DND-41 (cell line): ENCODE data around the gene IQCH.
A peak's percentile ranks its signal among the peaks of the same experiment; 100 is the strongest.
"Not testable (repeated sequence)": the region's sequence is repeated elsewhere in the genome, so short reads cannot be mapped to it uniquely, and the experiment has no call there.

Experiments used
- ATAC-seq: fragments of 200-7000 bp; cut with Tn5 transposase; 3 replicates; pipeline ENCODE4 v1.9.1; 2021; ENCODE audit warnings: low read depth; ENCODE audit not compliant: insufficient read depth
- DNase-seq: peaks from one replicate; pipeline ENCODE4 v3.0.0-alpha.2; 2020
- H2AFZ ChIP-seq: 2 replicates; pipeline ENCODE4 v1.6.0; 2012; ENCODE audit warnings: low read depth, low read length
- H3K27ac ChIP-seq: 2 replicates; pipeline ENCODE4 v1.5.1; 2012; ENCODE audit warnings: low read length, inconsistent platforms
- H3K27me3 ChIP-seq: fragments of 200-600 bp; sonication (generic); 2 replicates; pipeline ENCODE4 v1.6.0; 2012; ENCODE audit warnings: low read length, mild to moderate bottlenecking, inconsistent platforms; ENCODE audit not compliant: insufficient read depth, poor library complexity
- H3K36me3 ChIP-seq: 2 replicates; pipeline ENCODE4 v1.5.1; 2012; ENCODE audit warnings: low read length, inconsistent platforms; ENCODE audit not compliant: insufficient read depth
- H3K4me1 ChIP-seq: 2 replicates; pipeline ENCODE4 v1.5.1; 2012; ENCODE audit warnings: mild to moderate bottlenecking, low read length; ENCODE audit not compliant: insufficient read depth
- H3K4me2 ChIP-seq: 2 replicates; pipeline ENCODE4 v1.6.0; 2012; ENCODE audit warnings: mild to moderate bottlenecking, moderate library complexity, low read length, inconsistent platforms; ENCODE audit not compliant: insufficient read depth
- H3K4me3 ChIP-seq, 2 experiments: fragments of 200-600 bp in 1 of 2; shearing (Covaris generic) in 1 of 2; 2 replicates each; pipeline ENCODE4 v1.5.1; 2012 to 2016; ENCODE audit warnings: inconsistent platforms in 2 of 2, low read length in 2 of 2, mild to moderate bottlenecking in 2 of 2, low read depth in 1 of 2, moderate library complexity in 1 of 2
- H3K79me2 ChIP-seq: 2 replicates; pipeline ENCODE4 v1.6.0; 2012; ENCODE audit warnings: low read length, inconsistent platforms; ENCODE audit not compliant: insufficient read depth
- H3K9ac ChIP-seq: 2 replicates; pipeline ENCODE4 v1.6.0; 2012; ENCODE audit warnings: low read depth, mild to moderate bottlenecking, inconsistent platforms, low read length, moderate library complexity
- H3K9me3 ChIP-seq: 2 replicates; pipeline ENCODE4 v1.5.1; 2012; ENCODE audit warnings: low read length, moderate library complexity, mild to moderate bottlenecking, inconsistent platforms; ENCODE audit not compliant: insufficient read depth, severe bottlenecking
- H4K20me1 ChIP-seq: 2 replicates; pipeline ENCODE4 v1.6.0; 2012; ENCODE audit warnings: low read length; ENCODE audit not compliant: insufficient read depth
- CTCF ChIP-seq: IDR thresholded peaks from 2 replicates; pipeline ENCODE4 v1.5.1; 2012; ENCODE audit warnings: borderline replicate concordance, low read length, moderate library complexity, mild to moderate bottlenecking; ENCODE audit not compliant: poor library complexity, severe bottlenecking; ENCODE audit errors: extremely low read depth
- EZH2 ChIP-seq: IDR thresholded peaks from 3 replicates; pipeline ENCODE4 v1.6.1; 2012; ENCODE audit warnings: borderline replicate concordance, low read depth, mild to moderate bottlenecking, moderate library complexity, low read length, inconsistent platforms; ENCODE audit not compliant: severe bottlenecking

The IQCH gene

GRCh38 chr15:67253549-67254237 is 893 bp upstream of the IQCH start:
- H3K4me3 ChIP-seq: peak overlapping the region; percentile 72 to 75
- H3K36me3 ChIP-seq: no peaks in the 10 kb centered on the region
- peak overlapping the region; percentile 69 for H3K27ac ChIP-seq
- H3K27me3 ChIP-seq: peaks cover 5% of the 10 kb centered on the region
- peak overlapping the region; percentile 90 for H2AFZ ChIP-seq
- ATAC-seq (no peak), DNase-seq (peak; percentile 11)
- peak overlapping the region; percentile 66 for H3K4me2 ChIP-seq
- no peaks in the 10 kb centered on the region for H3K9me3 ChIP-seq
- peaks cover 22% of the 10 kb centered on the region for H3K4me1 ChIP-seq
- H3K79me2 ChIP-seq: peaks cover 51% of the 10 kb centered on the region
- H4K20me1 ChIP-seq: no peaks in the 10 kb centered on the region; the same call in 1 of the 2 replicates
- TF ChIP-seq CTCF: no peak
- H3K9ac ChIP-seq: peak overlapping the region; percentile 68

- peaks cover 31% of the 10 kb centered on the region for H3K79me2 ChIP-seq
- ATAC-seq (no peak), DNase-seq (no peak)
- TF ChIP-seq EZH2 (no peak), CTCF (no peak)
- H3K4me3 ChIP-seq: no peak overlapping the region
- no peak overlapping the region for H3K9ac ChIP-seq
- H3K4me1 ChIP-seq: peaks cover 22% of the 10 kb centered on the region
- no peak overlapping the region for H3K27ac ChIP-seq
- no peaks in the 10 kb centered on the region for H3K9me3 ChIP-seq
- no peak overlapping the region for H3K4me2 ChIP-seq
- H3K27me3 ChIP-seq: peaks cover 5% of the 10 kb centered on the region
- H2AFZ ChIP-seq: no peak overlapping the region
- H3K36me3 ChIP-seq: no peaks in the 10 kb centered on the region
- no peaks in the 10 kb centered on the region for H4K20me1 ChIP-seq
These were observed 1.5 kb downstream of the IQCH start for GRCh38 chr15:67256051-67256450.

- not testable (repeated sequence) for H3K36me3 ChIP-seq, H4K20me1 ChIP-seq, H3K4me3 ChIP-seq, H2AFZ ChIP-seq, ATAC-seq, H3K9me3 ChIP-seq, DNase-seq, H3K27ac ChIP-seq, H3K4me2 ChIP-seq, H3K79me2 ChIP-seq, H3K27me3 ChIP-seq, H3K9ac ChIP-seq
- H3K4me1 ChIP-seq: peaks cover 11% of the 10 kb centered on the region
These were observed 3.8 kb downstream of the IQCH start for GRCh38 chr15:67258412-67258811.

GRCh38 chr15:67259379-67259778 is 4.8 kb downstream of the IQCH start:
- Histone ChIP-seq H3K27me3 (peaks cover 5% of the 10 kb centered on the region), H2AFZ (no peak overlapping the region), H3K9me3 (no peaks in the 10 kb centered on the region), H3K4me1 (peaks cover 9% of the 10 kb centered on the region), H3K27ac (no peak overlapping the region), H3K4me2 (no peak overlapping the region), H3K9ac (no peak overlapping the region), H3K79me2 (no peaks in the 10 kb centered on the region), H4K20me1 (no peaks in the 10 kb centered on the region), H3K4me3 (no peak overlapping the region), H3K36me3 (no peaks in the 10 kb centered on the region)
- ATAC-seq (no peak), DNase-seq (no peak)
- no peak for TF ChIP-seq CTCF
- TF ChIP-seq EZH2: no peak
